Measurements from ENCODE around the gene RND2. TPM values are rescaled to one million over a fixed set of nuclear protein-coding genes. Genes with fewer than 3 reads are reported as not detected.

Gene RND2
- total and polyA plus RNA-seq, 2 of the 13 experiments (the other 11 are each of a cell fraction or from before 2014, with no cell fraction given) = 0.05 to 0.11 TPM

DNA sequence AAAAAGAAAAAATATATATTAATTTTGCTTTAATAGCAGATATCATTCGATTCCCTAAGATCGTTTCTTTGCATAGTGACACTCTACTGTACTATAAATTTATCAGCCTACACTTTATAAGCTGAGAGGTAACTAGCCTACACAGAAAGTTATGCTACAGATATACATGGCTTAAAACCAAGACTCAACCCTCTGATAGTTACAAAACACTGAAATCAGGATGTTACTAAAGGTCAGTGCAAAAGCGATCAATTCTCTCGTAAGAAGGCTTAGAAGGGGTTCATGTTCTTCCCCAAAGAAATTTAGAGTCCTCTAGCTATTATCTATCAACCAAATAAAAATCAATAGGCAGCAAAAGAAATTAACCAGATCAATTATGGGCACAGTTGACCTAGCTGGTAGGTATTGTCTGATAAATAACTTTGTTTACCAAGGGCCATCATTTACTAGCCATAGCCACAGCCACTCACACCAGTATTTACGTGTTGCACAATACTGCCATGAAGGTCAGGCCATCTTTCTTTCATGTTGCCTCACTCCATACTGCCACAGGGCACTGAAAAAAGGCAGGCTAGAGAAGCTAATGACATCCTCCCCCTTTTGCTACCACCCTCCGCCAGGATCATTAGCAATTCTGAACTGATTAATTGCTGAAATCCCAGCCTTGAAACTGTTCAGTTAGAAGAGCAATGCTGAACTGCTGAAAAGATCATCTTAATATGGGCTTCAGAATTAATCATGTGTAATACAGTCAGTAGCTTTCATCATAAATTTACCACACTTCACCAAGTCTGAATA lies 43.7 kb downstream of the RND2 start (continued):
- TF ChIP-seq ARHGAP35 (CRISPR knock-in tag; IDR thresholded peaks at IDR 0.05; ENCODE audit: borderline replicate concordance) (no peak), ZNF33A (CRISPR knock-in tag; IDR thresholded peaks at IDR 0.05; ENCODE audit: borderline replicate concordance) (no peak), PHF20 (CRISPR knock-in tag; IDR thresholded peaks at IDR 0.05) (no peak), ZNF569 (CRISPR knock-in tag; IDR thresholded peaks at IDR 0.05; ENCODE audit: borderline replicate concordance) (no peak), CENPX (CRISPR knock-in tag; IDR thresholded peaks at IDR 0.05) (no peak), PHF8 (CRISPR knock-in tag; IDR thresholded peaks at IDR 0.05) (0 out of 2 replicates have a peak, but pooled peaks have one; percentile 38), NR3C1 (CRISPR knock-in tag; IDR thresholded peaks at IDR 0.05) (no peak), ZNF605 (CRISPR knock-in tag; IDR thresholded peaks at IDR 0.05) (no peak), ZBTB3 (CRISPR knock-in tag; IDR thresholded peaks at IDR 0.05; ENCODE audit: borderline replicate concordance, low read depth) (no peak), TEAD2 (CRISPR knock-in tag; IDR thresholded peaks at IDR 0.05) (no peak), ZMAT3 (CRISPR knock-in tag; conservative IDR thresholded peaks at IDR 0.05) (peak; percentile 87), ZBTB42 (CRISPR knock-in tag; IDR thresholded peaks at IDR 0.05) (no peak), ZNF280B (CRISPR knock-in tag; IDR thresholded peaks at IDR 0.05; ENCODE audit: borderline replicate concordance) (no peak), HOXA9 (CRISPR knock-in tag; IDR thresholded peaks at IDR 0.05; ENCODE audit: borderline replicate concordance) (no peak), HDAC2 (CRISPR knock-in tag; IDR thresholded peaks at IDR 0.05) (peak; percentile 95), TOPORS (CRISPR knock-in tag; IDR thresholded peaks at IDR 0.05) (0 out of 2 replicates have a peak, but pooled peaks have one; percentile 40), POLR2AphosphoS2 (IDR thresholded peaks at IDR 0.05; ENCODE audit: low read depth, low read length) (no peak), ZFP37 (CRISPR knock-in tag; IDR thresholded peaks at IDR 0.05; ENCODE audit: borderline replicate concordance) (no peak), NFATC3 (CRISPR knock-in tag; IDR thresholded peaks at IDR 0.05) (no peak), ZFYVE20 (CRISPR knock-in tag; IDR thresholded peaks at IDR 0.05; ENCODE audit: borderline replicate concordance, low read depth) (no peak), ZMYM3 (CRISPR knock-in tag; IDR thresholded peaks at IDR 0.05) (peak; percentile 88), ZNF563 (CRISPR knock-in tag; IDR thresholded peaks at IDR 0.05) (no peak), ZBTB7A (CRISPR knock-in tag; IDR thresholded peaks at IDR 0.05) (no peak), SSRP1 (CRISPR knock-in tag; IDR thresholded peaks at IDR 0.05) (peak; percentile 83; the same call in 1 of the 2 replicates), SP5 (CRISPR knock-in tag; IDR thresholded peaks at IDR 0.05; ENCODE audit: borderline replicate concordance, low read depth) (peak; percentile 66; the same call in 1 of the 2 replicates), ZBTB10 (CRISPR knock-in tag; IDR thresholded peaks at IDR 0.05; ENCODE audit: borderline replicate concordance) (peak; percentile 39; the same call in 1 of the 2 replicates), GABPB1 (CRISPR knock-in tag; IDR thresholded peaks at IDR 0.05) (peak; percentile 54; the same call in 1 of the 2 replicates), ZNF75D (CRISPR knock-in tag; IDR thresholded peaks at IDR 0.05; ENCODE audit: borderline replicate concordance) (no peak)

Data from HepG2 (cell line).